Thyroid gland (tissue), 4 donors: ENCODE measurements around the gene NRG3.

Source experiments
- CTCF ChIP-seq, 6 experiments: fragments of 200-600 bp in 3 of 6; fragments of 450-650 bp in 3 of 6; sonication (generic) in 3 of 6; IDR thresholded peaks; one replicate each; pipeline ENCODE4 v1.5.1; 2016 to 2019; ENCODE audit warnings: antibody characterized with exemption in 6 of 6, mild to moderate bottlenecking in 2 of 6, inconsistent platforms in 1 of 6, moderate library complexity in 1 of 6
- POLR2A ChIP-seq, 2 donors: fragments of 450-650 bp; IDR thresholded peaks; one replicate each; pipeline ENCODE4 v1.6.1; 2017; ENCODE audit warnings: antibody characterized with exemption in 2 of 2, mild to moderate bottlenecking in 2 of 2, moderate library complexity in 1 of 2

GRCh38 chr10:82683945-82684344 is 809.0 kb downstream of the NRG3 start:
- TF ChIP-seq CTCF (IDR thresholded peaks at IDR 0.05) (no peak), POLR2A (IDR thresholded peaks at IDR 0.05) (no peak)
